ENCODE measurements around the gene NDUFAF5. TPM values are rescaled to one million over a fixed set of nuclear protein-coding genes. Genes with fewer than 3 reads are reported as not detected.

NDUFAF5 gene
- total and polyA plus RNA-seq, 8 donors, result 6.6 to 21.9 (median 9.9) TPM

DNA sequence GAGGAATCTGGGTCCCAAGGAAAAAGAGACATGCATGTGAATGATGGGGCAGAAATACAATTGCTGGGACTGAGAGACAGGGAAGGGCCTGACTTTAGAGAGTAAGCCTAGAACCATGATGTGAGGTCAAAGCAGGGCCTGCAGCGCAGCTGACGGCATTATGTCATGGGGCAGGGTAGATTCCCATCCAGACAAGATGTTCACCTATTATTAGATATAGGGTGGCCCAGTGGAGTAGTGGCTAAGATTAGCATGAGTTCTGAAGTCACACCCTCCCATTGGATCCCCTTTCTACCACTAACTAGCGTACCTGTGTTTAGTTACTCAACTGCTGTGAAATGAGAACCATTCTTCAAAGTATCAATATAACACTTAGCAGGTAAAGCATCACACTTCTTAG is 39.6 kb downstream of the NDUFAF5 start:
- FAIRE-seq (no peak), DNase-seq (no peak), ATAC-seq (no peak)
- intact Hi-C loops (cut with DNase I), result no loop called here
- no peaks in the 10 kb centered on the region for H3K36me3 ChIP-seq
- H3K27me3 ChIP-seq, result no peaks in the 10 kb centered on the region
- H3K27ac ChIP-seq, result no peak overlapping the region
- WGBS, 2 donors, result 88 to 93% methylated on average over 3 of the region's 3 CpGs
- peaks cover 0 to 4% (median 2%) of the 10 kb centered on the region in 3 donors for H3K4me1 ChIP-seq
- no peak overlapping the region for H3K4me3 ChIP-seq
- no peak for TF ChIP-seq CTCF (IDR thresholded peaks at IDR 0.05)
- H3K9me3 ChIP-seq, result no peaks in the 10 kb centered on the region

- no peak for TF ChIP-seq CTCF (IDR thresholded peaks at IDR 0.05)
- FAIRE-seq, result no peak
Observed at GRCh38 chr20:13825465-13825864, 40.6 kb downstream of the NDUFAF5 start.

GRCh38 chr20:13831476-13831875 is 46.6 kb downstream of the NDUFAF5 start:
- DNase-seq (no peak), ATAC-seq (no peak), FAIRE-seq (no peak)
- no peaks in the 10 kb centered on the region for H3K27me3 ChIP-seq
- TF ChIP-seq CTCF (IDR thresholded peaks at IDR 0.05), result no peak
- H3K27ac ChIP-seq, result no peak overlapping the region
- no peaks in the 10 kb centered on the region for H3K4me1 ChIP-seq
- H3K9me3 ChIP-seq, result no peaks in the 10 kb centered on the region
- H3K36me3 ChIP-seq, result no peaks in the 10 kb centered on the region
- intact Hi-C loops (cut with DNase I), result no loop called here
- 91 to 93% methylated on average over 3 of the region's 3 CpGs for WGBS, 2 donors
- no peak overlapping the region for H3K4me3 ChIP-seq

More at GRCh38 chr20:13825465-13825864, 40.6 kb downstream of the NDUFAF5 start:
- Histone ChIP-seq H3K27me3 (no peaks in the 10 kb centered on the region), H3K9me3 (no peaks in the 10 kb centered on the region), H3K36me3 (no peaks in the 10 kb centered on the region), H3K4me3 (no peak overlapping the region), H3K27ac (no peak overlapping the region), H3K4me1 (no peaks in the 10 kb centered on the region)
- ATAC-seq (no peak), DNase-seq (no peak)
- intact Hi-C loops (cut with DNase I), result no loop called here
- 81 to 83% methylated on average over 4 to 5 of the region's 5 CpGs for WGBS, 2 donors

GRCh38 chr20:13838664-13839063 is 53.8 kb downstream of the NDUFAF5 start:
- no peaks in the 10 kb centered on the region for H3K27me3 ChIP-seq
- no peak for FAIRE-seq
- no peak for ATAC-seq
- TF ChIP-seq CTCF (IDR thresholded peaks at IDR 0.05), result no peak
- H3K4me1 ChIP-seq, result no peaks in the 10 kb centered on the region
- WGBS, 2 donors, result 59 to 75% methylated on average over 7 of the region's 7 CpGs
- no peaks in the 10 kb centered on the region for H3K9me3 ChIP-seq
- H3K27ac ChIP-seq, result no peak overlapping the region
- intact Hi-C loops (cut with DNase I), result no loop called here
- DNase-seq, result no peak
- no peak overlapping the region for H3K4me3 ChIP-seq
- H3K36me3 ChIP-seq, result no peaks in the 10 kb centered on the region

DNA sequence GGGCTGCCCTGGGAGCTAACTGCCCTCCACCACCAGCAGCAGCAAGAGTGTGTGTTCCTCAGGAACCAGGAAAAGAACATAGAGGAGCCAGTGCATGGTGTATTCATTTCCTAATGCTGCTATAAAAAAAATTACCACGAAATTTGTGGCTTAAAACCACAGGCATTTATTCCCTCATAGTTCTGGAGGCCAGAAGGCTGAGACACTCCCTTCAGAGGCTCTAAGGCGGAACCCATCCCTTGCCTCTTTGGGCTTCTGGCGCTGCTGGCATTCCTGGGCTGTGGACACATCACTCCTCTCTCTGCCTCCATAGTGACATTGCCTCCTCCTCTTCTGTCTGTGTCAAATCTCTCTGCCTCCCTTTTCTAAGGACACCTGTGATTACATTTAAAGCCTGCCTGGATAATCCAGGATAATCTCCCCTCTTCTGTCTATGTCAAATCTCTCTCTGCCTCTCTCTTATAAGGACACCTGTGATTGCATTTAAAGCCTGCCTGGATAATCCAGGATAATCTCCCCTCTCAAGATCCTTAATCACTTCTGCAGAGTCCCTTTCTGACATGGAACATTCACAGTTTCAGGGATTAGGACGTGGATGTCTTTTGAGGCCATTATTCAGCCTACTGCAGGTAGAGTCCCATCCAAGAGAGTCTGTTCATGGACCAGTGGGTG is 54.7 kb downstream of the NDUFAF5 start:
- no peak for TF ChIP-seq CTCF (IDR thresholded peaks at IDR 0.05)
- H3K9me3 ChIP-seq, result no peaks in the 10 kb centered on the region
- whole genome bisulfite sequencing, 2 donors, result 51 to 66% methylated on average over 4 of the region's 4 CpGs
- no peaks in the 10 kb centered on the region for H3K4me1 ChIP-seq
- H3K4me3 ChIP-seq, result no peak overlapping the region
- intact Hi-C loops (cut with DNase I), result no loop called here
- no peak overlapping the region for H3K27ac ChIP-seq
- H3K36me3 ChIP-seq, result no peaks in the 10 kb centered on the region
- ATAC-seq (peak in 2 of 4 donors; percentile 24 to 46), DNase-seq (no peak), FAIRE-seq (no peak)
- H3K27me3 ChIP-seq, result no peaks in the 10 kb centered on the region

Measured in pancreas (tissue), 10 donors.